ENCODE results near the gene CAPN10. TPM values are rescaled to one million over a fixed set of nuclear protein-coding genes. Genes with fewer than 3 reads are reported as not detected.

Gene CAPN10
- total and polyA plus RNA-seq, 2 donors (not counting 3 experiments of a cell fraction or from before 2014, with no cell fraction given) = 25.2 to 39.9 TPM

GRCh38 chr2:240638512-240639160 is 52.1 kb downstream of the CAPN10 start:
- Histone ChIP-seq H3K4me3 (replicated peaks in 1 of 3; ENCODE audit: insufficient read depth in 1 of 3, low read depth in 1 of 3, low read length in 3 of 3) (no peak overlapping the region), H3K27ac (ENCODE audit: insufficient read depth, low read depth, low read length) (no peak overlapping the region), H3K4me2 (ENCODE audit: insufficient read depth, low read length) (no peak overlapping the region), H3K9ac (replicated peaks; ENCODE audit: extremely low read depth, insufficient read depth, low read length) (no peak overlapping the region), H3K9me1 (replicated peaks; ENCODE audit: control insufficient read depth, extremely low read depth, insufficient read depth, low read length) (no peaks in the 10 kb centered on the region), H2AFZ (ENCODE audit: low read depth, low read length) (no peak overlapping the region), H3K27me3 (ENCODE audit: control insufficient read depth in 2 of 2, insufficient read depth in 2 of 2, low read length in 2 of 2) (no peaks in the 10 kb centered on the region), H3K4me1 (ENCODE audit: control insufficient read depth, extremely low read depth, insufficient read depth, low read length) (no peaks in the 10 kb centered on the region), H4K20me1 (replicated peaks; ENCODE audit: control insufficient read depth, extremely low read depth, insufficient read depth, low read length) (no peaks in the 10 kb centered on the region), H3K79me2 (ENCODE audit: control insufficient read depth, insufficient read depth, low read length) (no peaks in the 10 kb centered on the region), H3K36me3 (ENCODE audit: control insufficient read depth in 2 of 2, extremely low read depth in 1 of 2, insufficient read depth in 2 of 2, low read length in 2 of 2) (no peaks in the 10 kb centered on the region), H3K9me3 (replicated peaks; ENCODE audit: control insufficient read depth, insufficient read depth, low read length) (no peaks in the 10 kb centered on the region)
- no TSS peak for BruUV-seq (replicated peaks)
- ChIA-PET POLR2A (no interaction called here), CTCF (no interaction called here)
- intact Hi-C loops (cut with micrococcal nuclease) = no loop called here
- FAIRE-seq (no peak), DNase-seq (ENCODE audit: low read depth, low spot score) (no peak)
- no peak for TF ChIP-seq EZH2 (IDR thresholded peaks at IDR 0.05; ENCODE audit: borderline replicate concordance, low read depth, low read length, severe bottlenecking)
- TF ChIP-seq MAX (IDR thresholded peaks at IDR 0.05; ENCODE audit: insufficient read depth, insufficient read length) = no peak
- no peak for TF ChIP-seq POLR2A (IDR thresholded peaks at IDR 0.05; ENCODE audit: low read depth, low read length)
- no peak for TF ChIP-seq FOS (IDR thresholded peaks at IDR 0.05; ENCODE audit: borderline replicate concordance, insufficient read depth, low read length)
- no peak for TF ChIP-seq CTCF (IDR thresholded peaks at IDR 0.05; ENCODE audit: extremely low read depth in 1 of 2, insufficient read depth in 1 of 2, low read depth in 1 of 2, low read length in 2 of 2)
- no peak for TF ChIP-seq GATA2 (IDR thresholded peaks at IDR 0.05; ENCODE audit: insufficient read depth, insufficient read length, low read depth, low read length)
- TF ChIP-seq POLR2AphosphoS5 (IDR thresholded peaks at IDR 0.05; ENCODE audit: insufficient read depth, low read depth, low read length) = no peak
- no peak for TF ChIP-seq JUN (IDR thresholded peaks at IDR 0.05; ENCODE audit: borderline replicate concordance, insufficient read depth, insufficient read length, low read depth)
- TF ChIP-seq MYC (IDR thresholded peaks at IDR 0.05; ENCODE audit: low read depth, low read length) = no peak
- dilution Hi-C loops (cut with MboI; ENCODE audit: extremely low pct_ligation_motif_present, low sequenced_read_pairs) = no loop called here

All from endothelial cell of umbilical vein (primary cell).